ENCODE results near the gene PTPN3. TPM values are rescaled to one million over a fixed set of nuclear protein-coding genes. Genes with fewer than 3 reads are reported as not detected.

PTPN3 gene
- total and polyA plus RNA-seq, 10 of the 15 experiments (the other 5 are each of a cell fraction or from before 2014, with no cell fraction given), result 0.18 to 1.3 (median 0.39) TPM

GRCh38 chr9:109427886-109428285 lies 70.2 kb downstream of the PTPN3 start (continued):
- TF ChIP-seq SRF (IDR thresholded peaks at IDR 0.05; ENCODE audit: low read depth in 2 of 2, low read length in 2 of 2) (no peak), TBL1XR1 (IDR thresholded peaks at IDR 0.05; ENCODE audit: low read depth, low read length) (no peak)

DNA sequence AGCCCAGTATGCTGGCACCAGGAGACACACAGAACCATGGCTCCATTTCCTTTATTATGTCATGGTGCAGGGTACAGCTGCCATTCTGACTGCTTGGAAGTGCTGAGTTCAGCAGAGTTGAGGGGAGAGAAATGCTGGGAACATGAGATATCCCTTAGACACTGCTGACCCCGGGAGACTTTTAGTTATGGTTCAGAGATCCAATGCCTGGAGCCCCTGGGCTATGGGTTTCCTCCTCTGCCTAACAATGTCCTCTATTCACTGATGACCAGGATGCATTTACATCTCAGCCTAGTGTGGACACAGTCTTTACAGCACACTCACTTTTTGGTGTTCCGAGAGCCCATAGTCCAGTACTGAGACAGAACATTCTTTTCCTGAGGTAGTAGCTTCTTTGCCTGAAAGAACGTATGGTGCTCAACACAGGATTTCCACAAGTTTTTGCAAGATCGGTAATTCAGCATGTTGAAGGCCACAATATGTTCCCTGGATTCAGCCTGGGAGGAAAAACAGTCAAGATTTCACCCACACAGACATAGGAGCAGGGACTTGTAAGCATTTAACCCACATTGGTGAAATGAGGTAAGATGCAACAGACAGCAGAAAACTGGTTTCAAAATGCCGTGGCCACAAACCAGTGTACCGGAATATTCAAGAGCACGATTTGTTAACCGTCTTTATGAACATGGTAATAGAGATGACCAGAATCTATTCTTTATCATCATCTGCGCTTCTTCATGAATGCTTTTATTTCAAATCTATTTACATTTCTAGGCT lies 71.3 kb downstream of the PTPN3 start:
- Histone ChIP-seq H3K79me2 (ENCODE audit: control insufficient read depth, insufficient read depth, low read length) (no peaks in the 10 kb centered on the region), H3K36me3 (ENCODE audit: control insufficient read depth in 2 of 2, insufficient read depth in 2 of 2, low read length in 1 of 2) (no peaks in the 10 kb centered on the region), H3K4me3 (no peak overlapping the region), H3K27ac (ENCODE audit: control insufficient read depth, insufficient read depth) (no peak overlapping the region), H3K9ac (ENCODE audit: control insufficient read depth, insufficient read depth, low read length) (no peak overlapping the region), H4K20me1 (ENCODE audit: control insufficient read depth, insufficient read depth) (no peaks in the 10 kb centered on the region), H3K9me3 (replicated peaks; ENCODE audit: control insufficient read depth, insufficient read depth, low read length) (no peaks in the 10 kb centered on the region), H3K4me2 (ENCODE audit: control insufficient read depth, insufficient read depth) (no peak overlapping the region; the same call in 1 of the 2 replicates), H3K27me3 (replicated peaks in 1 of 2; ENCODE audit: control insufficient read depth in 2 of 2, insufficient read depth in 2 of 2, low read length in 1 of 2) (no peaks in the 10 kb centered on the region), H3K4me1 (ENCODE audit: control insufficient read depth, insufficient read depth, low read length) (peaks cover 16% of the 10 kb centered on the region), H2AFZ (ENCODE audit: control insufficient read depth, low read depth, low read length) (no peak overlapping the region)
- intact Hi-C loops (cut with micrococcal nuclease; ENCODE audit: unreplicated experiment) (no loop called here), in situ Hi-C loops (cut with MboI) (no loop called here)
- POLR2A ChIA-PET, result no interaction called here
- SMC1A ChIA-PET (ENCODE audit: uncharacterized antibody, unreplicated experiment), result no interaction called here
- no TSS peak for BruUV-seq (replicated peaks)
- ATAC-seq (no peak), FAIRE-seq (no peak), DNase-seq (ENCODE audit: low read depth, low spot score) (no peak)
- 37% methylated on average over 9 of the region's 9 CpGs for WGBS (ENCODE audit: insufficient coverage, insufficient replicate concordance, low lambda C conversion rate, missing lambda C conversion rate)
- RAD21 ChIA-PET (ENCODE audit: unreplicated experiment), result interaction anchor here (2.7 kb wide), 1 partner anchor 14 kb away, joined by 7 read pairs; no protein-coding TSS in a partner anchor
- CTCF ChIA-PET, result interaction anchor here (1.3 kb wide), 1 partner anchor 11 kb away, joined by 3 read pairs; no protein-coding TSS in a partner anchor
- TF ChIP-seq MLLT1 (IDR thresholded peaks at IDR 0.05) (no peak), EED (IDR thresholded peaks at IDR 0.05; ENCODE audit: low read depth) (peak; percentile 66; the same call in 1 of the 2 replicates), RUNX3 (IDR thresholded peaks at IDR 0.05; ENCODE audit: low read length) (peak; percentile 78), JUNB (IDR thresholded peaks at IDR 0.05) (peak; percentile 56; the same call in 1 of the 2 replicates)

Measured in GM12878 (cell line).